CD8-positive, alpha-beta memory T cell (primary cell): Measurements from ENCODE around the gene SHROOM3. TPM values are rescaled to one million over a fixed set of nuclear protein-coding genes. Genes with fewer than 3 reads are reported as not detected.

ENCODE experiments used
- CTCF ChIA-PET: fragments of 350-600 bp; sonication (Branson Sonifier 250); formaldehyde crosslinking; loops from one replicate; lab custom pipeline; 2021; ENCODE audit warnings: antibody characterized with exemption; lab: Charles Lee
- POLR2A ChIA-PET: fragments of 350-600 bp; sonication (Branson Sonifier 250); formaldehyde crosslinking; loops from one replicate; lab custom pipeline; 2021; ENCODE audit warnings: antibody characterized with exemption; lab: Charles Lee
- DNase-seq, 5 donors: peaks; one replicate each; pipeline versions ENCODE4 v3.0.0 to v3.0.0-alpha.2; 2020 to 2022; ENCODE audit warnings: mixed read lengths in 1 of 5
- H3K27ac ChIP-seq: one replicate; pipeline ENCODE4 v1.7.0; 2013; ENCODE audit warnings: low read depth, mild to moderate bottlenecking, low read length, moderate library complexity
- H3K27me3 ChIP-seq: 2 replicates; pipeline ENCODE4 v1.7.0; 2013; ENCODE audit warnings: low read length, mild to moderate bottlenecking; ENCODE audit not compliant: insufficient read depth, poor library complexity, severe bottlenecking
- H3K36me3 ChIP-seq: 2 replicates; pipeline ENCODE4 v1.7.0; 2013; ENCODE audit warnings: mild to moderate bottlenecking, low read length, moderate library complexity; ENCODE audit not compliant: insufficient read depth
- H3K4me1 ChIP-seq: 2 replicates; pipeline ENCODE4 v1.7.0; 2013; ENCODE audit warnings: mild to moderate bottlenecking, low read length, moderate library complexity; ENCODE audit not compliant: insufficient read depth
- H3K4me3 ChIP-seq: 2 replicates; pipeline ENCODE4 v1.7.0; 2013; ENCODE audit warnings: mild to moderate bottlenecking, low read length
- H3K9me3 ChIP-seq: 2 replicates; pipeline ENCODE4 v1.7.0; 2013; ENCODE audit warnings: mild to moderate bottlenecking, low read length
- H3K27ac Mint-ChIP-seq, 8 donors: one replicate each; pipeline ENCODE4 v1.8.0; 2020 to 2021; ENCODE audit warnings: mixed read lengths in 8 of 8, mild to moderate bottlenecking in 6 of 8, inconsistent platforms in 3 of 8, moderate library complexity in 3 of 8
- H3K27me3 Mint-ChIP-seq, 2 donors: one replicate each; pipeline ENCODE4 v1.8.0; 2020 to 2021; ENCODE audit warnings: mixed read lengths in 2 of 2, mild to moderate bottlenecking in 1 of 2, moderate library complexity in 1 of 2
- H3K36me3 Mint-ChIP-seq, 3 donors: one replicate each; pipeline ENCODE4 v1.8.0; 2020 to 2021; ENCODE audit warnings: mixed read lengths in 3 of 3, inconsistent platforms in 1 of 3, mild to moderate bottlenecking in 1 of 3
- H3K4me1 Mint-ChIP-seq, 3 donors: one replicate each; pipeline ENCODE4 v1.8.0; 2020 to 2021; ENCODE audit warnings: mixed read lengths in 3 of 3, inconsistent platforms in 1 of 3, mild to moderate bottlenecking in 1 of 3
- H3K4me3 Mint-ChIP-seq, 7 donors: one replicate each; pipeline ENCODE4 v1.8.0; 2020 to 2021; ENCODE audit warnings: mixed read lengths in 7 of 7, mild to moderate bottlenecking in 6 of 7, moderate library complexity in 4 of 7, inconsistent platforms in 2 of 7
- H3K9me3 Mint-ChIP-seq, 5 donors: one replicate each; pipeline ENCODE4 v1.8.0; 2020 to 2022; ENCODE audit warnings: mixed read lengths in 5 of 5, mild to moderate bottlenecking in 3 of 5, moderate library complexity in 2 of 5, inconsistent platforms in 1 of 5
- polyA plus RNA-seq: library from polyadenylated mRNA; unstranded; fragments of 300-500 nt; fragmentation: Illumina TruSeq; gene quantifications from one replicate; pipeline ENCODE4 v1.2.3, GENCODE V29; 2021
- total RNA-seq, 2 experiments: library from RNA; stranded (reverse); gene quantifications; one replicate each; pipeline ENCODE4 v1.2.3, GENCODE V29; 2021

SHROOM3 gene
- total and polyA plus RNA-seq, 3 experiments from 2014 or later: not detected

- no peaks in the 10 kb centered on the region for H3K9me3 Mint-ChIP-seq
- no peak overlapping the region for H3K27ac Mint-ChIP-seq
- H3K4me1 Mint-ChIP-seq: no peaks in the 10 kb centered on the region
- no peaks in the 10 kb centered on the region for H3K4me1 ChIP-seq
- no peak overlapping the region for H3K4me3 Mint-ChIP-seq
- no peak overlapping the region for H3K27ac ChIP-seq
- peaks cover 5 to 18% of the 10 kb centered on the region in 2 donors for H3K27me3 Mint-ChIP-seq
- CTCF ChIA-PET: no interaction called here
- no peaks in the 10 kb centered on the region for H3K36me3 ChIP-seq
- POLR2A ChIA-PET: no interaction called here
- peaks cover 3% of the 10 kb centered on the region for H3K27me3 ChIP-seq
- no peak overlapping the region for H3K4me3 ChIP-seq
- H3K9me3 ChIP-seq: no peaks in the 10 kb centered on the region
- H3K36me3 Mint-ChIP-seq: peaks cover 0 to 5% (median 0%) of the 10 kb centered on the region in 3 donors
- no peak for DNase-seq
Observed at GRCh38 chr4:76790377-76790776, 355.3 kb downstream of the SHROOM3 start.

- Mint-ChIP-seq H3K36me3 (peaks cover 0 to 5% (median 0%) of the 10 kb centered on the region in 3 donors), H3K27me3 (peaks cover 7 to 9% of the 10 kb centered on the region in 2 donors), H3K4me3 (no peak overlapping the region), H3K4me1 (no peaks in the 10 kb centered on the region), H3K27ac (no peak overlapping the region), H3K9me3 (no peaks in the 10 kb centered on the region)
- DNase-seq: no peak
- Histone ChIP-seq H3K9me3 (no peaks in the 10 kb centered on the region), H3K4me3 (no peak overlapping the region), H3K27ac (no peak overlapping the region), H3K27me3 (no peaks in the 10 kb centered on the region), H3K4me1 (no peaks in the 10 kb centered on the region), H3K36me3 (no peaks in the 10 kb centered on the region)
- ChIA-PET POLR2A (no interaction called here), CTCF (no interaction called here)
Observed at GRCh38 chr4:76791479-76791878, 356.4 kb downstream of the SHROOM3 start.

GRCh38 chr4:76792418-76792817 lies 357.4 kb downstream of the SHROOM3 start:
- H3K4me3 ChIP-seq: no peak overlapping the region
- no peaks in the 10 kb centered on the region for H3K27me3 ChIP-seq
- H3K36me3 Mint-ChIP-seq: peaks cover 0 to 5% (median 0%) of the 10 kb centered on the region in 3 donors
- no peak overlapping the region for H3K27ac ChIP-seq
- no peaks in the 10 kb centered on the region for H3K4me1 ChIP-seq
- no peaks in the 10 kb centered on the region for H3K36me3 ChIP-seq
- H3K27me3 Mint-ChIP-seq: peaks cover 5 to 6% of the 10 kb centered on the region in 2 donors
- ChIA-PET POLR2A (no interaction called here), CTCF (no interaction called here)
- H3K9me3 ChIP-seq: no peaks in the 10 kb centered on the region
- H3K4me3 Mint-ChIP-seq: no peak overlapping the region
- DNase-seq: no peak
- H3K27ac Mint-ChIP-seq: no peak overlapping the region
- H3K9me3 Mint-ChIP-seq: no peaks in the 10 kb centered on the region
- no peaks in the 10 kb centered on the region for H3K4me1 Mint-ChIP-seq

GRCh38 chr4:76795243-76795642 lies 360.2 kb downstream of the SHROOM3 start:
- ChIA-PET CTCF (no interaction called here), POLR2A (no interaction called here)
- Mint-ChIP-seq H3K9me3 (peaks cover 0 to 2% (median 0%) of the 10 kb centered on the region in 5 donors), H3K27me3 (peaks cover 8 to 23% of the 10 kb centered on the region in 2 donors), H3K4me1 (no peaks in the 10 kb centered on the region), H3K36me3 (no peaks in the 10 kb centered on the region), H3K27ac (no peak overlapping the region), H3K4me3 (no peak overlapping the region)
- no peak overlapping the region for H3K4me3 ChIP-seq
- no peaks in the 10 kb centered on the region for H3K27me3 ChIP-seq
- no peaks in the 10 kb centered on the region for H3K9me3 ChIP-seq
- H3K4me1 ChIP-seq: no peaks in the 10 kb centered on the region
- no peak for DNase-seq
- no peaks in the 10 kb centered on the region for H3K36me3 ChIP-seq
- H3K27ac ChIP-seq: no peak overlapping the region

GRCh38 chr4:76799140-76799539 lies 364.1 kb downstream of the SHROOM3 start:
- peak overlapping the region in 1 of 7 donors; percentile 30 for H3K4me3 Mint-ChIP-seq
- Histone ChIP-seq H3K27ac (no peak overlapping the region), H3K9me3 (no peaks in the 10 kb centered on the region), H3K36me3 (no peaks in the 10 kb centered on the region), H3K4me3 (no peak overlapping the region), H3K27me3 (no peaks in the 10 kb centered on the region), H3K4me1 (no peaks in the 10 kb centered on the region)
- no peak overlapping the region for H3K27ac Mint-ChIP-seq
- peaks cover 0 to 4% (median 0%) of the 10 kb centered on the region in 3 donors for H3K4me1 Mint-ChIP-seq
- ChIA-PET CTCF (interaction anchor here (1.1 kb wide), 1 partner anchor 10 kb away, joined by 4 read pairs; no protein-coding TSS in a partner anchor), POLR2A (no interaction called here)
- no peaks in the 10 kb centered on the region for H3K36me3 Mint-ChIP-seq
- DNase-seq: no peak
- H3K27me3 Mint-ChIP-seq: peaks cover 8 to 41% of the 10 kb centered on the region in 2 donors
- peaks cover 0 to 2% (median 0%) of the 10 kb centered on the region in 5 donors for H3K9me3 Mint-ChIP-seq

- Histone ChIP-seq H3K27ac (no peak overlapping the region), H3K4me1 (no peaks in the 10 kb centered on the region), H3K9me3 (no peaks in the 10 kb centered on the region), H3K36me3 (no peaks in the 10 kb centered on the region), H3K27me3 (no peaks in the 10 kb centered on the region), H3K4me3 (no peak overlapping the region)
- Mint-ChIP-seq H3K4me3 (no peak overlapping the region), H3K4me1 (peaks cover 0 to 4% (median 0%) of the 10 kb centered on the region in 3 donors), H3K27ac (no peak overlapping the region), H3K27me3 (peaks cover 12 to 47% of the 10 kb centered on the region in 2 donors), H3K9me3 (peaks cover 0 to 2% (median 0%) of the 10 kb centered on the region in 5 donors), H3K36me3 (no peaks in the 10 kb centered on the region)
- POLR2A ChIA-PET: no interaction called here
- no peak for DNase-seq
- CTCF ChIA-PET: interaction anchor here (1.1 kb wide), 1 partner anchor 9 kb away, joined by 4 read pairs; no protein-coding TSS in a partner anchor
Observed at GRCh38 chr4:76799718-76800117, 364.7 kb downstream of the SHROOM3 start.

- Mint-ChIP-seq H3K27ac (no peak overlapping the region), H3K9me3 (peaks cover 0 to 2% (median 0%) of the 10 kb centered on the region in 5 donors), H3K4me3 (no peak overlapping the region), H3K4me1 (peaks cover 0 to 4% (median 0%) of the 10 kb centered on the region in 3 donors), H3K27me3 (peaks cover 12 to 50% of the 10 kb centered on the region in 2 donors), H3K36me3 (no peaks in the 10 kb centered on the region)
- DNase-seq: no peak
- Histone ChIP-seq H3K4me3 (no peak overlapping the region), H3K27ac (no peak overlapping the region), H3K4me1 (no peaks in the 10 kb centered on the region), H3K36me3 (no peaks in the 10 kb centered on the region), H3K27me3 (no peaks in the 10 kb centered on the region), H3K9me3 (no peaks in the 10 kb centered on the region)
- ChIA-PET CTCF (no interaction called here), POLR2A (no interaction called here)
Observed at GRCh38 chr4:76800902-76801301, 365.9 kb downstream of the SHROOM3 start.

- H3K9me3 ChIP-seq: no peaks in the 10 kb centered on the region
- no peaks in the 10 kb centered on the region for H3K27me3 ChIP-seq
- Mint-ChIP-seq H3K9me3 (peaks cover 0 to 5% (median 2%) of the 10 kb centered on the region in 5 donors), H3K27me3 (peaks cover 12 to 50% of the 10 kb centered on the region in 2 donors), H3K4me3 (no peak overlapping the region), H3K4me1 (peaks cover 0 to 4% (median 0%) of the 10 kb centered on the region in 3 donors), H3K36me3 (no peaks in the 10 kb centered on the region), H3K27ac (no peak overlapping the region)
- no peak overlapping the region for H3K4me3 ChIP-seq
- H3K4me1 ChIP-seq: no peaks in the 10 kb centered on the region
- H3K36me3 ChIP-seq: no peaks in the 10 kb centered on the region
- ChIA-PET CTCF (no interaction called here), POLR2A (no interaction called here)
- DNase-seq: no peak
- H3K27ac ChIP-seq: no peak overlapping the region
Observed at GRCh38 chr4:76801621-76802235, 366.7 kb downstream of the SHROOM3 start.
